Neural cell (in vitro differentiated cells): Measurements from ENCODE around the gene EEPD1. TPM values are rescaled to one million over a fixed set of nuclear protein-coding genes. Genes with fewer than 3 reads are reported as not detected.

Source experiments
- H2AFZ ChIP-seq: fragments of 200-600, 300-800 bp; sonication (generic), shearing (Covaris generic); 2 replicates; pipeline ENCODE4 v1.6.0; 2014; ENCODE audit warnings: low read depth, mild to moderate bottlenecking, antibody characterized with exemption, low read length, moderate library complexity
- H3F3A ChIP-seq: fragments of 200-600 bp; shearing (Covaris generic); 2 replicates; pipeline ENCODE4 v1.6.1; 2016; ENCODE audit warnings: mild to moderate bottlenecking, moderate library complexity, mixed read lengths, antibody characterized with exemption, low read length; ENCODE audit not compliant: insufficient read depth, poor library complexity, severe bottlenecking
- H3K27ac ChIP-seq: fragments of 200-600, 300-800 bp; sonication (generic), shearing (Covaris generic); 2 replicates; pipeline ENCODE4 v1.5.1; 2014; ENCODE audit warnings: mild to moderate bottlenecking, low read length, moderate library complexity
- H3K27me3 ChIP-seq: fragments of 300-800, 200-600 bp; sonication (generic), shearing (Covaris generic); 2 replicates; pipeline ENCODE4 v1.6.0; 2014; ENCODE audit warnings: mild to moderate bottlenecking, low read depth, low read length, moderate library complexity; ENCODE audit not compliant: insufficient read depth
- H3K36me3 ChIP-seq: fragments of 300-800, 200-600 bp; sonication (generic), shearing (Covaris generic); 2 replicates; pipeline ENCODE4 v1.5.1; 2014; ENCODE audit warnings: mild to moderate bottlenecking, antibody characterized with exemption, low read length, moderate library complexity; ENCODE audit not compliant: insufficient read depth
- H3K4me2 ChIP-seq: fragments of 300-800, 200-600 bp; sonication (generic), shearing (Covaris generic); 2 replicates; pipeline ENCODE4 v1.6.0; 2014; ENCODE audit warnings: mild to moderate bottlenecking, low read length
- H3K4me3 ChIP-seq: fragments of 300-800, 200-600 bp; sonication (generic), shearing (Covaris generic); 2 replicates; pipeline ENCODE4 v1.5.1; 2014; ENCODE audit warnings: mild to moderate bottlenecking, low read length, moderate library complexity
- H3K79me2 ChIP-seq: fragments of 200-600 bp; shearing (Covaris generic); replicated peaks from 2 replicates; pipeline ENCODE4 v1.6.0; 2014; ENCODE audit warnings: mild to moderate bottlenecking, low read length, moderate library complexity; ENCODE audit not compliant: insufficient read depth
- H3K9ac ChIP-seq: fragments of 300-800, 200-600 bp; sonication (generic), shearing (Covaris generic); 2 replicates; pipeline ENCODE4 v1.6.1; 2016; ENCODE audit warnings: mild to moderate bottlenecking, low read length, mixed read lengths
- H3K9me2 ChIP-seq: fragments of 200-600 bp; shearing (Covaris generic); 2 replicates; pipeline ENCODE4 v1.6.1; 2016; ENCODE audit warnings: mild to moderate bottlenecking, low read length, mixed read lengths; ENCODE audit not compliant: insufficient read depth
- H3K9me3 ChIP-seq: fragments of 200-600, 300-800 bp; sonication (generic), shearing (Covaris generic); 2 replicates; pipeline ENCODE4 v1.6.1; 2016; ENCODE audit warnings: mild to moderate bottlenecking, mixed run types, low read length, moderate library complexity, mixed read lengths
- H4K20me1 ChIP-seq: fragments of 200-600 bp; shearing (Covaris generic); 2 replicates; pipeline ENCODE4 v1.6.1; 2016; ENCODE audit warnings: mild to moderate bottlenecking, mixed run types; ENCODE audit not compliant: insufficient read depth
- CTCF ChIP-seq: fragments of 450-650 bp; IDR thresholded peaks from 2 replicates; pipeline ENCODE4 v1.5.1; 2014; ENCODE audit warnings: antibody characterized with exemption, mild to moderate bottlenecking, moderate library complexity; ENCODE audit not compliant: poor library complexity, severe bottlenecking
- EP300 ChIP-seq: fragments of 450-650 bp; conservative IDR thresholded peaks from 2 replicates; pipeline ENCODE4 v1.6.1; 2014; ENCODE audit warnings: antibody characterized with exemption, mild to moderate bottlenecking, moderate library complexity; ENCODE audit not compliant: poor library complexity, severe bottlenecking
- EZH2 ChIP-seq: fragments of 200-600, 300-800 bp; shearing (Covaris generic), sonication (generic); IDR thresholded peaks from 2 replicates; pipeline ENCODE4 v1.6.1; 2014; ENCODE audit warnings: antibody characterized with exemption, low read length, borderline replicate concordance, mild to moderate bottlenecking; ENCODE audit not compliant: insufficient read depth, poor library complexity, severe bottlenecking
- MXI1 ChIP-seq: fragments of 450-650 bp; conservative IDR thresholded peaks from 2 replicates; pipeline ENCODE4 v1.6.1; 2014; ENCODE audit warnings: antibody characterized with exemption, mild to moderate bottlenecking; ENCODE audit not compliant: poor library complexity, severe bottlenecking
- POLR2AphosphoS5 ChIP-seq: IDR thresholded peaks from 2 replicates; pipeline ENCODE4 v1.6.1; 2012
- RAD21 ChIP-seq: fragments of 450-650 bp; conservative IDR thresholded peaks from 2 replicates; pipeline ENCODE4 v1.6.1; 2014; ENCODE audit warnings: antibody characterized with exemption, mild to moderate bottlenecking, moderate library complexity
- REST ChIP-seq: IDR thresholded peaks from 2 replicates; pipeline ENCODE4 v1.6.1; 2012; ENCODE audit warnings: borderline replicate concordance
- SMC3 ChIP-seq: fragments of 450-650 bp; conservative IDR thresholded peaks from 2 replicates; pipeline ENCODE4 v1.6.1; 2014; ENCODE audit warnings: antibody characterized with exemption, mild to moderate bottlenecking, moderate library complexity; ENCODE audit not compliant: poor library complexity
- TAF1 ChIP-seq: IDR thresholded peaks from 2 replicates; pipeline ENCODE4 v1.6.1; 2012; ENCODE audit warnings: low read depth
- polyA plus RNA-seq: library from polyadenylated mRNA; depleted of rRNA; stranded (reverse); fragments of >200 nt; gene quantifications from 2 replicates; pipeline ENCODE4 v1.2.3, GENCODE V29; 2014

Gene EEPD1
- polyA plus RNA-seq, 1 donor from 2014 or later: 4.2 TPM

- H3K4me3 ChIP-seq: no peak overlapping the region
- H3F3A ChIP-seq: no peaks in the 10 kb centered on the region
- no peaks in the 10 kb centered on the region for H3K79me2 ChIP-seq
- H3K4me2 ChIP-seq: no peak overlapping the region
- TF ChIP-seq POLR2AphosphoS5: no peak
- TF ChIP-seq RAD21: no peak
- TF ChIP-seq SMC3: no peak
- no peak for TF ChIP-seq CTCF
- TF ChIP-seq MXI1: no peak
- no peak for TF ChIP-seq TAF1
- TF ChIP-seq REST: no peak
- no peak for TF ChIP-seq EP300
- TF ChIP-seq EZH2: no peak
- no peaks in the 10 kb centered on the region for H3K36me3 ChIP-seq
- H3K9me3 ChIP-seq: no peaks in the 10 kb centered on the region
- H3K9me2 ChIP-seq: no peaks in the 10 kb centered on the region
- H3K27me3 ChIP-seq: no peaks in the 10 kb centered on the region
- no peak overlapping the region for H3K27ac ChIP-seq
- H4K20me1 ChIP-seq: no peaks in the 10 kb centered on the region
- H3K9ac ChIP-seq: no peak overlapping the region
- H2AFZ ChIP-seq: no peak overlapping the region
Measured at GRCh38 chr7:36160313-36160712, 7.3 kb downstream of the EEPD1 start.

GRCh38 chr7:36161996-36162395 lies 8.9 kb downstream of the EEPD1 start:
- Histone ChIP-seq H3K27ac (no peak overlapping the region), H3K4me2 (no peak overlapping the region), H3K9me3 (no peaks in the 10 kb centered on the region), H3K9me2 (no peaks in the 10 kb centered on the region), H2AFZ (no peak overlapping the region), H4K20me1 (no peaks in the 10 kb centered on the region), H3K4me3 (no peak overlapping the region), H3K36me3 (no peaks in the 10 kb centered on the region), H3K27me3 (no peaks in the 10 kb centered on the region), H3F3A (no peaks in the 10 kb centered on the region), H3K79me2 (no peaks in the 10 kb centered on the region), H3K9ac (no peak overlapping the region)
- no peak for TF ChIP-seq EZH2
- no peak for TF ChIP-seq MXI1
- no peak for TF ChIP-seq CTCF
- no peak for TF ChIP-seq POLR2AphosphoS5
- TF ChIP-seq RAD21: no peak
- TF ChIP-seq TAF1: no peak
- no peak for TF ChIP-seq REST
- no peak for TF ChIP-seq EP300
- TF ChIP-seq SMC3: no peak
